GM19043 (cell line): ENCODE measurements around the gene ARL3.

Experiments
- ATAC-seq: cut with Tn5 transposase; IDR thresholded peaks from one replicate; pipeline ENCODE4 v1.9.1; 2021; ENCODE audit warnings: low read depth; ENCODE audit not compliant: unreplicated experiment

Gene ARL3

GRCh38 chr10:102642736-102643335 lies 71.4 kb downstream of the ARL3 start:
- ATAC-seq: no peak

- peak; percentile 49 for ATAC-seq
These were observed 72.1 kb downstream of the ARL3 start for GRCh38 chr10:102641880-102642735.

GRCh38 chr10:102641402-102641801 lies 72.8 kb downstream of the ARL3 start:
- ATAC-seq: no peak

GRCh38 chr10:102639537-102639936 lies 74.7 kb downstream of the ARL3 start:
- ATAC-seq: no peak

- no peak for ATAC-seq
These were observed 78.8 kb downstream of the ARL3 start for GRCh38 chr10:102635377-102635776.

- no peak for ATAC-seq
These were observed 79.5 kb downstream of the ARL3 start for GRCh38 chr10:102634686-102635085.

- ATAC-seq: no peak
These were observed 80.3 kb downstream of the ARL3 start for GRCh38 chr10:102633848-102634247.

GRCh38 chr10:102633287-102633686 lies 80.9 kb downstream of the ARL3 start:
- ATAC-seq: no peak

GRCh38 chr10:102632394-102633111 lies 81.6 kb downstream of the ARL3 start:
- ATAC-seq: no peak

- no peak for ATAC-seq
These were observed 82.4 kb downstream of the ARL3 start for GRCh38 chr10:102631525-102632393.

GRCh38 chr10:102630663-102631062 lies 83.5 kb downstream of the ARL3 start:
- ATAC-seq: no peak

- no peak for ATAC-seq
These were observed 84.3 kb downstream of the ARL3 start for GRCh38 chr10:102629661-102630614.

- ATAC-seq: no peak
These were observed 85.7 kb downstream of the ARL3 start for GRCh38 chr10:102628451-102628911.

GRCh38 chr10:102627736-102628293 lies 86.4 kb downstream of the ARL3 start:
- ATAC-seq: no peak

- no peak for ATAC-seq
These were observed 86.9 kb downstream of the ARL3 start for GRCh38 chr10:102627291-102627735.

- ATAC-seq: no peak
These were observed 88.0 kb downstream of the ARL3 start for GRCh38 chr10:102626026-102626685.

- ATAC-seq: no peak
These were observed 89.2 kb downstream of the ARL3 start for GRCh38 chr10:102624751-102625645.
